CD1c-positive myeloid dendritic cell (primary cell): ENCODE results near the gene MECP2.

Source experiments
- DNase-seq: peaks from one replicate; pipeline ENCODE4 v3.0.0-alpha.2; 2016; ENCODE audit errors: extremely low spot score

MECP2 gene

DNA sequence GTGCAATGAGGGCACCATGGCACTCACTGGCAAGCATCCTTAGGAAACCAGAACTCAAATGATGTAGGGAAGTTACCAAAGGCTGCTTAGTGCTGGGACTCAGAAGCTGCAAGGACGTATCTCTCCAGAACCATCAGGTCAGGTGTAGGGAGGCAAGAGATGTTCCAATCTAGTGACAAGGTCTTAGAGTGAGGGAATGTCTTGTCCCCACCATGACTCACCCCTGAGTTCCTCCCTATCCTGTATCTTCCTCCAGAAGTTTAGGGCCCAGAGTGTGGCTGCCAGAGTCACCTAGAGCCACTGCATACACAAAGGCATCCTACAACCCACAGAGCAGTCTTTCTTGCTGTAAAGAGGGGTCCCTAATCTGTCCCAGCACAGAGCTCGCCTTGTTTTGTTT is 63.7 kb downstream of the MECP2 start:
- DNase-seq = no peak

DNA sequence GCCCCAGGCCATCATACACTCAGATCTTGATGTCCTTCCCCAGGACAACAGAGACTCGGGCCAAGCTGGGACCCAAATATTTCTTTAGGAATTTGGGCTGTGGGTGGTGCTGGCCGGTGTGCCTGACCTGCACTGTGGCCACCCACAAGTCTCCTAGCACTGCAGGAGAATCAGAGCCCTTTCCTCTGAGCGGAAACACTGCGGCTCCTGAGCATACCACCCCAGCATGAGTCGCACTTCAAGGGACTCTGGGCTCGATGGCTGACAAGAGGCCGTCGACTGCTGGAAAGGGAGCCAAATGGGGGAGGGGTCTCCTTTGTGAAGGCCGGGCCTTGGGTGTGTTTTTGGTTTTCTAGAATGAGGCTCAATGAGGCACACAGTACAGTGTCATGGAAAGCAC is 64.9 kb downstream of the MECP2 start:
- DNase-seq = no peak

DNA sequence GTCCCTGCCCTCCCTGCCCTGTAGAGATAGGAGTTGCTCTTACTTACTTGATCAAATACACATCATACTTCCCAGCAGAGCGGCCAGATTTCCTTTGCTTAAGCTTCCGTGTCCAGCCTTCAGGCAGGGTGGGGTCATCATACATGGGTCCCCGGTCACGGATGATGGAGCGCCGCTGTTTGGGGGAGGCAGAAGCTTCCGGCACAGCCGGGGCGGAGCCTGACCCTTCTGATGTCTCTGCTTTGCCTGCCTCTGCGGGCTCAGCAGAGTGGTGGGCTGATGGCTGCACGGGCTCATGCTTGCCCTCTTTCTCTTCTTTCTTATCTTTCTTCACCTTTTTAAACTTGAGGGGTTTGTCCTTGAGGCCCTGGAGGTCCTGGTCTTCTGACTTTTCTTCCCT is 65.4 kb downstream of the MECP2 start:
- DNase-seq = no peak

DNA sequence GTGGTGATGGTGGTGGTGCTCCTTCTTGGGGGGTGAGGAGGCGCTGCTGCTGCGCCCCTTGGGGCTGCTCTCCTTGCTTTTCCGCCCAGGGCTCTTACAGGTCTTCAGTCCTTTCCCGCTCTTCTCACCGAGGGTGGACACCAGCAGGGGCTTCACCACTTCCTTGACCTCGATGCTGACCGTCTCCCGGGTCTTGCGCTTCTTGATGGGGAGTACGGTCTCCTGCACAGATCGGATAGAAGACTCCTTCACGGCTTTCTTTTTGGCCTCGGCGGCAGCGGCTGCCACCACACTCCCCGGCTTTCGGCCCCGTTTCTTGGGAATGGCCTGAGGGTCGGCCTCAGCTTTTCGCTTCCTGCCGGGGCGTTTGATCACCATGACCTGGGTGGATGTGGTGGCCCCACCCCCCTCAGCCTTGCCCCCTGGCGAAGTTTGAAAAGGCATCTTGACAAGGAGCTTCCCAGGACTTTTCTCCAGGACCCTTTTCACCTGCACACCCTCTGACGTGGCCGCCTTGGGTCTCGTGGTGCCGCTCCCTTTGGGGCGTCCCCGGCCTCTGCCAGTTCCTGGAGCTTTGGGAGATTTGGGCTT is 66.7 kb downstream of the MECP2 start:
- DNase-seq = no peak

- DNase-seq = no peak
These were observed 67.3 kb downstream of the MECP2 start for GRCh38 chrX:154030266-154030665.

DNA sequence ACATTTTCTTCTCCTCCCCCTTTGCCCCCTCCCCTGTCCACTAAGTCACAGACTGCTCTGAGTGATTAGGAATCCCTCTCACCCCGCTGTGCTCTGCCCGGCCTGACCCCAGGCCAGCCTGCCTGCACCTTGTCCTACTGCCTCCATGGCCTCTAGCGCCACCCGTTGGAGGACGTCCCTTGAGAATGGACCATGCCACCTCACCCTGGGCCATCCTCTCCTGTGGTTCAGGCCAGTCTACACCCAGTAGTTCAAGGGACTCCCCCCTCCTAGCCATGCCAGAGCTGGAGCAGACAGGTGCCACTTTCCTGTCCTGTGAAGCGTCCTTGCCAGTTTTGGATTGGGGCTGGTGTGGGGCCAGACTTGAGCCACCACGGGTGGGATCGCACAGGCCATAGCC is 68.1 kb downstream of the MECP2 start:
- DNase-seq = no peak

DNA sequence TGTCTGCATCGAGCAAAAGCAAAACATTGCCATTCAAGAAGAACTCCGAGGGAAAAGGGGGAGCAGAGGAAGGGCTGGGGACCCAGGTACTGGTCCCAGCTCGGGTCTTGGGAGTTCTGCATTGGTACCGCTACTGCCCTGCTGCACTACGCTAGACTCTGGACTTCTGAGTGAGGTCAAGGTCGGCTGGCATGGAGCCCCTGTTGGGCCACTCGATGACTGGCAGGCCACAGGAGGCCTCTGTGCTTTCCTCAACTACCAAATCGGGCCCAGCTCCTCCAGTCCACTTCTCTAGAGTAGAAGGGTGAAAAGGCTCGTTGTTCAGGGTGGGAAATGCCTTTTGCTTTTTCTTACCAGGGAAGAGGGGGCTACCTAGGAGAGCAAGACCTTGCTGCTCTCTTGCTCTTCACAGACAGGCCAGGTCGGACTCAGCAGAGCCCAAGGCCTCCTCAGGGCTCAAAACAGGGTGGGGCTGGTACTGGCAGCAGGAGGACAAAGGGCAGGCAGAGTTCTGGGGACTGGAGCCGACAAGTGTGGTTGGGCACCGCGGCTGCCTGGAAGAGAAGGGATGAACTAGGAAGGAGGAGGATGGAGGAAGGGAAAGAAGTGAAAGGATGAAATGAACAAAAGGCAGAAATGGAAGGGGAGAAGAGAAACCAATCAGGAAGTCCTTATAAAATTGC is 68.9 kb downstream of the MECP2 start:
- no peak for DNase-seq

GRCh38 chrX:154027986-154028385 is 69.5 kb downstream of the MECP2 start:
- DNase-seq = no peak

- no peak for DNase-seq
These were observed 70.5 kb downstream of the MECP2 start for GRCh38 chrX:154027022-154027402.

DNA sequence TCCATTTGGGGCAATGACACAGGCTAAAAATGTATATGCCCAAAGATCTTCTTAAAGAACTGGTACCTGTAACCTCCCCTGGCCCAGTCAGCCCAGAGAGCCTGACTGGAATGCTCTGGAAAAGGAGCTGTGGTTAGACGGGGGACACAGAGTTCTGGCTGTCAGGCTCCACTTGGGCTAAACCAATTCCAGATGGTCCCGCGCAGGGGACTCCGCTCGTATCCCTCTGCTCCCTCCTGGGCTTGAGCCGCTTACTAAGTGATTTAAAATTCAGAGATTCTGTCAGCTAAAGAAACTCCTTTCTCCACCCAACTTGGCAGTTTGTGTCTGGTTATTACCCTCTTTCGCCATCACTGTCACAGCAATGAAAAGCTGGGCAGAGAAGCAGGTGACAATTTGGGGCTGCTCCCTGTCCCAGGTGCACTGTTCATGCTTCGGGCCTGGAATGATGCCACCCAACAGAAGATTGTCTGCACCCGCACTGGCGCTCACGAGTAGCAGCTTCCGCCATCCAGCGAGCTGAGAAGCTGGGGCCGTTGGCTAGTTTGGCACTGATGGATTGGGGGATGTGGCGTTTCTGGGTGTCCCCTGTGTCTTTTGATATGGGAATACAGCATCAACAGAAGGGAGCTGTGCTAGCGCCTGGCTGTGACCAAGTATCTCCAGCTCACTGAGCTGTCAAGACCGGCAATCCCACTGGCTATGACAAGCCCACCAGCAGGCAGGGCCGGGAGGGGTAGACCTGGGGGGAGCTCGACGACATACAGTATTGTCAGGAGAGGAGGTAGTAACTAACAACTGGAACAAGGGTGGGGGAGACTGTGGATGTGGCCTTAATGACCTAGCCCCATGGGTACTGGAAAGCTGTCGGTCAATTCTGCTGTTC is 71.1 kb downstream of the MECP2 start:
- DNase-seq = no peak

DNA sequence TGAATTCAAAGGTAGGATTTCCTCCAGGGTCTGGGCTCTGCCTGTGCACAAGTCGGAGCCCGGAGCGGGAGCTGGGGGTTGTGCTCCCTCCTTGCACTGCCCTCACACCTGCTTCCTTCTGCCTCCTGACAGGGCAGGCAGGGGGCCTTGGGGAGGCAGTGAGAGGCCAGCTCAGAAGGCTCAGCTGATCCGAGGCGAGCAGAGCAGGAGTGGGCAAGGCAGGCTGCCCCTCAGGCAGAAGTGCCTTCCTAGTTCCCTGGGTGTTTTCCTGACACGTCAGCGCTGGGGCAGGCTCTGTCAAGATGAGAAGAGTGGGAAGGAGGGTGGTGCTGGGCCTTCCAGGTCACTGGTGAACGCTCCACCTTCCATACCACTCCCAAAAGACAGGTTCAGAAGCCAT is 72.3 kb downstream of the MECP2 start:
- DNase-seq = no peak

GRCh38 chrX:154024271-154024670 is 73.2 kb downstream of the MECP2 start:
- no peak for DNase-seq

GRCh38 chrX:154023276-154024000 is 74.1 kb downstream of the MECP2 start:
- DNase-seq = no peak

GRCh38 chrX:154022108-154022507 is 75.4 kb downstream of the MECP2 start:
- DNase-seq = no peak

GRCh38 chrX:154021131-154021611 is 76.3 kb downstream of the MECP2 start:
- DNase-seq = peak; percentile 25

GRCh38 chrX:154020536-154021115 is 76.9 kb downstream of the MECP2 start:
- peak; percentile 66 for DNase-seq

- peak; percentile 84 for DNase-seq
These were observed 77.6 kb downstream of the MECP2 start, which contains the start of gene IRAK1 for GRCh38 chrX:154019633-154020528. IRAK1 (minus strand) TSS chrX:154019902; CDS start chrX:154019812, 90 bp downstream.

- no peak for DNase-seq
These were observed 78.4 kb downstream of the MECP2 start for GRCh38 chrX:154019061-154019621.

GRCh38 chrX:154018518-154019060 is 78.9 kb downstream of the MECP2 start:
- DNase-seq = no peak
